Astrocyte of the spinal cord (primary cell): ENCODE data around the gene ASH1L.
A peak's percentile ranks its signal among the peaks of the same experiment; 100 is the strongest.

Experiments
- DNase-seq: peaks from one replicate; pipeline ENCODE4 v3.0.0; 2011; ENCODE audit warnings: low read depth, low spot score
- H3K4me3 ChIP-seq: 2 replicates; pipeline ENCODE4 v1.5.1; 2011; ENCODE audit warnings: low read depth, mild to moderate bottlenecking, low read length, moderate library complexity
- CTCF ChIP-seq: IDR thresholded peaks from 2 replicates; pipeline ENCODE4 v1.5.1; 2012; ENCODE audit warnings: low read depth, mild to moderate bottlenecking, low read length, inconsistent platforms
- in situ Hi-C: cut with HindIII; loops from 2 replicates; pipeline ENCODE4 v1.10.0; 2017; ENCODE audit warnings: low sequenced_read_pairs

The ASH1L gene

GRCh38 chr1:155481741-155482241 lies 80.8 kb downstream of the ASH1L start:
- no peak overlapping the region for H3K4me3 ChIP-seq
- no peak for TF ChIP-seq CTCF
- in situ Hi-C loops, result no loop called here
- DNase-seq, result no peak

GRCh38 chr1:155479205-155479604 lies 83.4 kb downstream of the ASH1L start:
- DNase-seq, result peak; percentile 34
- no peak for TF ChIP-seq CTCF
- in situ Hi-C loops, result no loop called here
- no peak overlapping the region for H3K4me3 ChIP-seq

- H3K4me3 ChIP-seq, result no peak overlapping the region
- TF ChIP-seq CTCF, result no peak
- in situ Hi-C loops, result no loop called here
- DNase-seq, result no peak
These were observed 84.2 kb downstream of the ASH1L start for GRCh38 chr1:155478270-155478852.

- no peak for TF ChIP-seq CTCF
- H3K4me3 ChIP-seq, result no peak overlapping the region
- in situ Hi-C loops, result no loop called here
- DNase-seq, result no peak
These were observed 88.5 kb downstream of the ASH1L start for GRCh38 chr1:155474146-155474545.

GRCh38 chr1:155473151-155473821 lies 89.3 kb downstream of the ASH1L start:
- no peak overlapping the region for H3K4me3 ChIP-seq
- in situ Hi-C loops, result no loop called here
- no peak for DNase-seq
- TF ChIP-seq CTCF, result no peak

- TF ChIP-seq CTCF, result no peak
These were observed 90.0 kb downstream of the ASH1L start for GRCh38 chr1:155472491-155473083.

More at GRCh38 chr1:155472491-155473083, 90.0 kb downstream of the ASH1L start:
- DNase-seq, result no peak
- no peak overlapping the region for H3K4me3 ChIP-seq
- in situ Hi-C loops, result no loop called here
